ENCODE measurements around the gene SLCO2A1. TPM values are rescaled to one million over a fixed set of nuclear protein-coding genes. Genes with fewer than 3 reads are reported as not detected.

The SLCO2A1 gene
- total RNA-seq, 4 donors from 2014 or later: 6.1 to 54.2 (median 33.1) TPM

DNA sequence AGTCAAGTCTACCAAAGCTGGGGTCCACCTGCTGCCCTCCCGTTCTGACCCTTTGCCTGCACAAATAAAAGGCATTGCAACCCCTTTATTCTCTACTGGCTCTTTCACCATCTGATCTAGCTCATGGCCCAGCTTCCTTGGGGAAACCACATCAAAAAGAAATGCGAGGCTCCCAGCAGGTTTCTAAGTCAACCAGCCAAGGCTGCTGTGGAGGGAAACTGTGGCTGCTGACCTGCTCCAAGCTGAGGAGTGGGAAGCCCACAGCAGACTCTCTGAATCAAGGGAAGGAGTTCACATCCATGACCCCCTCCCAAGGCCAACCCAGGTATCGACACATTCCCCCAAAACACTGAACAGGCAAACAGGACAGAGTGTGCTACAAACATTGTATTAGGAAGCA is 25.2 kb upstream of the SLCO2A1 start:
- TF ChIP-seq, protein P1, sequence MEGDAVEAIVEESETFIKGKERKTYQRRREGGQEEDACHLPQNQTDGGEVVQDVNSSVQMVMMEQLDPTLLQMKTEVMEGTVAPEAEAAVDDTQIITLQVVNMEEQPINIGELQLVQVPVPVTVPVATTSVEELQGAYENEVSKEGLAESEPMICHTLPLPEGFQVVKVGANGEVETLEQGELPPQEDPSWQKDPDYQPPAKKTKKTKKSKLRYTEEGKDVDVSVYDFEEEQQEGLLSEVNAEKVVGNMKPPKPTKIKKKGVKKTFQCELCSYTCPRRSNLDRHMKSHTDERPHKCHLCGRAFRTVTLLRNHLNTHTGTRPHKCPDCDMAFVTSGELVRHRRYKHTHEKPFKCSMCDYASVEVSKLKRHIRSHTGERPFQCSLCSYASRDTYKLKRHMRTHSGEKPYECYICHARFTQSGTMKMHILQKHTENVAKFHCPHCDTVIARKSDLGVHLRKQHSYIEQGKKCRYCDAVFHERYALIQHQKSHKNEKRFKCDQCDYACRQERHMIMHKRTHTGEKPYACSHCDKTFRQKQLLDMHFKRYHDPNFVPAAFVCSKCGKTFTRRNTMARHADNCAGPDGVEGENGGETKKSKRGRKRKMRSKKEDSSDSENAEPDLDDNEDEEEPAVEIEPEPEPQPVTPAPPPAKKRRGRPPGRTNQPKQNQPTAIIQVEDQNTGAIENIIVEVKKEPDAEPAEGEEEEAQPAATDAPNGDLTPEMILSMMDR (IDR thresholded peaks at IDR 0.05): no peak
- no peak for DNase-seq (ENCODE audit: low spot score)
- no peak for ATAC-seq (ENCODE audit: low FRiP score)

GRCh38 chr3:134054231-134054630 is 24.5 kb upstream of the SLCO2A1 start:
- no peak for DNase-seq (ENCODE audit: low spot score)
- ATAC-seq (ENCODE audit: low FRiP score): no peak
- TF ChIP-seq, protein P1 (IDR thresholded peaks at IDR 0.05): no peak

GRCh38 chr3:134052370-134052769 is 22.6 kb upstream of the SLCO2A1 start:
- TF ChIP-seq, protein P1 (IDR thresholded peaks at IDR 0.05): no peak
- no peak for ATAC-seq (ENCODE audit: low FRiP score)
- no peak for DNase-seq (ENCODE audit: low spot score)

- DNase-seq (ENCODE audit: low spot score) (no peak), ATAC-seq (ENCODE audit: low FRiP score) (no peak)
- TF ChIP-seq, protein P1 (IDR thresholded peaks at IDR 0.05): no peak
Measured at GRCh38 chr3:134049676-134050075, 20.0 kb upstream of the SLCO2A1 start.

DNA sequence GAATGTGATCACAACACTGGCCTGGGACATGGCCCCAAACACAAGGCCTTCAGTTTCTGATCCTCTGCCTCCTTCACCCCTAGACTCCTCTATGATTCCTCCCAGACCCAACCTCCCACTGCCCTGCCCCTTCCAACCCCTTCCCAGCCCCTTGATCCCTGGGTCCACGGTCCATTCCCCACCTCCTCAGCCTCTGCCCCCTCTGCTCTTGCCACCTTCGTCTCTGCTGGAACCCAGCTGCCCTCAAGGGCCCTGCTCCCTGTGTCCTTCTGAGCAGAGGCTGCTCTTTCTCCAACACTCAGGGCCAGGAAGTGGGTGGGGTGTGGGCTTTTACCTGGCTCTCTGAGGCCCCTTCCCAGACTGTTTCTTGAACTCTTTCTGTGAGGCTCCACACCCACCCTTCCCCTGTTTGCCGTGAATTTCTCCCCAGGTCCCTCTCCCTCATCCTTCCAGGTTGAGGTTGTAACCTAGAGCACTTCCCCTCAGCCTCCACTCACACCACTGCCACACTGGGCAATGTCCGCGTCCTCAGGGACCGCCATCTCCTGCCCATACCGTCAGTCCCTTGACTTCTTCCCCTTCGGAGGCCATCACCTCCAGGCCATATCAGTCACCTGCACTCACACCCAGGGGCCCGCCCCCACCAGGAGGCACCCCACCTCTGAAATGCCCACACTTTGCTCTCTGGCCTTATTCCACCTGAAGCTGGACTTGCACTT is 18.7 kb upstream of the SLCO2A1 start:
- TF ChIP-seq, protein P1 (IDR thresholded peaks at IDR 0.05): no peak
- peak; percentile 28 for ATAC-seq (ENCODE audit: low FRiP score)
- DNase-seq (ENCODE audit: low spot score): no peak

GRCh38 chr3:134044459-134044858 is 14.7 kb upstream of the SLCO2A1 start:
- ATAC-seq (ENCODE audit: low FRiP score) (no peak), DNase-seq (ENCODE audit: low spot score) (no peak)

More at GRCh38 chr3:134044459-134044858, 14.7 kb upstream of the SLCO2A1 start:
- TF ChIP-seq, protein P1 (IDR thresholded peaks at IDR 0.05): no peak

Data from omental fat pad (tissue), 4 donors.